Left ventricle myocardium inferior (tissue), 1 donor: ENCODE measurements around the gene LINS1. TPM values are rescaled to one million over a fixed set of nuclear protein-coding genes. Genes with fewer than 3 reads are reported as not detected.

Source experiments
- DNase-seq: peaks from one replicate; pipeline ENCODE4 v3.0.0-alpha.2; 2020
- H3K27ac ChIP-seq: fragments of 200-600 bp; replicated peaks from 2 replicates; pipeline ENCODE4 v1.8.0; 2021
- H3K27me3 ChIP-seq: fragments of 200-600 bp; 2 replicates; pipeline ENCODE4 v1.8.0; 2021; ENCODE audit warnings: low read depth
- H3K36me3 ChIP-seq: fragments of 200-600 bp; 2 replicates; pipeline ENCODE4 v1.8.0; 2021
- H3K4me1 ChIP-seq: fragments of 200-600 bp; 2 replicates; pipeline ENCODE4 v1.8.0; 2021
- H3K4me3 ChIP-seq: fragments of 200-600 bp; 2 replicates; pipeline ENCODE4 v1.8.0; 2021; ENCODE audit warnings: mild to moderate bottlenecking, moderate library complexity
- H3K9me3 ChIP-seq: fragments of 200-600 bp; replicated peaks from 2 replicates; pipeline ENCODE4 v1.8.0; 2021
- intact Hi-C: fragments of 100-400 bp; cut with micrococcal nuclease; formaldehyde crosslinking; loops from one replicate; pipeline ENCODE4 v1.11.0; 2022
- total RNA-seq: library from RNA; stranded (reverse); fragmentation: NEBNext Ultra II Directional; extraction: Animal tissue kit (Norgen Biotek cat#: 25700); gene quantifications from one replicate; pipeline ENCODE4 v1.2.1, GENCODE V29; 2021
- TF ChIP-seq, protein P1 (sequence below): fragments of 200-600 bp; IDR thresholded peaks from 2 replicates; pipeline ENCODE4 v1.8.0; 2021; ENCODE audit warnings: antibody characterized with exemption, mild to moderate bottlenecking, borderline replicate concordance
- donor health status: DM: no; HTN: yes; CAD: no; lungs with severe emphysema.

LINS1 gene
- total RNA-seq, 1 donor from 2014 or later, result 9.3 TPM

DNA sequence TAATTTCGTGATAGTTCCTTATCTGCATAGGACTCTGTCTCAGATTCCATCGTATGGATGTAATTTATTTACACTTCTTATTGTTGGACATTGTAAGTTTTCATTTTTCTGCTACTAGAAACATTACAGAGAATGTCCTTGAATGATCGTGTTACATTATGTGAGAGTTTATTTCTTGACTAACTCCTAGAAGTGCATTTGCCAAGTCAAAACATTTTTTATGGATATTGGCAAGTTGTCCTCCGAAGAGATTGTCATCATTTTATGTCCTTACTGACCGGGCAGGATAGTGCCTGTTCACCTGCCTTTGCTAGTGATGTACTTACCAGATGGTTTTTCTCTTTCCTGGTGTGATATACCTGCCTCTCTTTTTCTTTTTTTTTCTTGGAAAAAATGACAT is 13.8 kb upstream of the LINS1 start:
- Histone ChIP-seq H3K27me3 (no peaks in the 10 kb centered on the region), H3K9me3 (no peaks in the 10 kb centered on the region), H3K27ac (no peak overlapping the region), H3K4me1 (peaks cover 18% of the 10 kb centered on the region), H3K36me3 (peaks cover 43% of the 10 kb centered on the region), H3K4me3 (no peak overlapping the region)
- TF ChIP-seq, protein P1, sequence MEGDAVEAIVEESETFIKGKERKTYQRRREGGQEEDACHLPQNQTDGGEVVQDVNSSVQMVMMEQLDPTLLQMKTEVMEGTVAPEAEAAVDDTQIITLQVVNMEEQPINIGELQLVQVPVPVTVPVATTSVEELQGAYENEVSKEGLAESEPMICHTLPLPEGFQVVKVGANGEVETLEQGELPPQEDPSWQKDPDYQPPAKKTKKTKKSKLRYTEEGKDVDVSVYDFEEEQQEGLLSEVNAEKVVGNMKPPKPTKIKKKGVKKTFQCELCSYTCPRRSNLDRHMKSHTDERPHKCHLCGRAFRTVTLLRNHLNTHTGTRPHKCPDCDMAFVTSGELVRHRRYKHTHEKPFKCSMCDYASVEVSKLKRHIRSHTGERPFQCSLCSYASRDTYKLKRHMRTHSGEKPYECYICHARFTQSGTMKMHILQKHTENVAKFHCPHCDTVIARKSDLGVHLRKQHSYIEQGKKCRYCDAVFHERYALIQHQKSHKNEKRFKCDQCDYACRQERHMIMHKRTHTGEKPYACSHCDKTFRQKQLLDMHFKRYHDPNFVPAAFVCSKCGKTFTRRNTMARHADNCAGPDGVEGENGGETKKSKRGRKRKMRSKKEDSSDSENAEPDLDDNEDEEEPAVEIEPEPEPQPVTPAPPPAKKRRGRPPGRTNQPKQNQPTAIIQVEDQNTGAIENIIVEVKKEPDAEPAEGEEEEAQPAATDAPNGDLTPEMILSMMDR, result no peak
- no peak for DNase-seq
- intact Hi-C loops, result no loop called here

DNA sequence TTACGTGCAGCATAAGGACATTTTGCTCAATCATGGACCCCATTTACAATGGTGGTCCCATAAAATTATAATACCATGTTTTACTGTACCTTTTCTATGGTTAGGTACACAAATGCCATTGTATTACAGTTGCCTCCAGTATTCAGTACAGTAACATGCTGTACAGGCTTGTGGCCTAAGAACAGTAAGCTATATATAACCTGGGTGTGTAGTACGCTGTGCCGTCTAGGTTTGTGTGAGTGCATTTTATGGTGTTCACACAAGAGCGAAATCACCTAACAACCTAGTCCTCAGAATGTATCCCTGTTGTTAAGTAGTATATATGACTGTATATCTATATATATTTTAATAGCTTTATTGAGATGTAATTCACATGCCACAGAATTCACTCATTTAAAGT is 12.9 kb upstream of the LINS1 start:
- DNase-seq, result no peak
- intact Hi-C loops, result no loop called here
- H3K36me3 ChIP-seq, result peaks cover 46% of the 10 kb centered on the region
- peaks cover 18% of the 10 kb centered on the region for H3K4me1 ChIP-seq
- H3K4me3 ChIP-seq, result no peak overlapping the region
- no peaks in the 10 kb centered on the region for H3K27me3 ChIP-seq
- no peaks in the 10 kb centered on the region for H3K9me3 ChIP-seq
- H3K27ac ChIP-seq, result no peak overlapping the region
- TF ChIP-seq, protein P1, result no peak

DNA sequence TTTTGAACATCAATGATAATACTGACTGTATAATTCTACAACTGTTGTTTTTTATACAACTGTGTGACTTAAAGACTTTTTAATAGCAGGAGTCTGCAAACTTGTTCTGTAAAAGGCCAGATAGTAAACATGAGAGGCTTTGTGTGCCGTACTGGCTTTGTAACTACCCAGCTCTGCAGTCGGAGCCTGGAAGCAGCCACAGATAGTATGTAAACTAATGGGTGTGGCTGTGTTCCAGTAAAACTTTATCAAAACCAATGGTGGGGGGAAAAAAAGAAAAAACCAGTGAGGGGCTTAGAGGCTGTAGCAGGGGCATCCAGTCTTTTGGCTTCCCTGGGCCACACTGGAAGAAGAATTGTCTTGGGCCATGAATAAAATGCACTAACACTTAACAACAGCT is 12.4 kb upstream of the LINS1 start:
- Histone ChIP-seq H3K4me1 (peaks cover 18% of the 10 kb centered on the region), H3K36me3 (peaks cover 51% of the 10 kb centered on the region), H3K27ac (no peak overlapping the region), H3K9me3 (no peaks in the 10 kb centered on the region), H3K4me3 (no peak overlapping the region), H3K27me3 (no peaks in the 10 kb centered on the region)
- intact Hi-C loops, result no loop called here
- TF ChIP-seq, protein P1, result no peak
- DNase-seq, result no peak

DNA sequence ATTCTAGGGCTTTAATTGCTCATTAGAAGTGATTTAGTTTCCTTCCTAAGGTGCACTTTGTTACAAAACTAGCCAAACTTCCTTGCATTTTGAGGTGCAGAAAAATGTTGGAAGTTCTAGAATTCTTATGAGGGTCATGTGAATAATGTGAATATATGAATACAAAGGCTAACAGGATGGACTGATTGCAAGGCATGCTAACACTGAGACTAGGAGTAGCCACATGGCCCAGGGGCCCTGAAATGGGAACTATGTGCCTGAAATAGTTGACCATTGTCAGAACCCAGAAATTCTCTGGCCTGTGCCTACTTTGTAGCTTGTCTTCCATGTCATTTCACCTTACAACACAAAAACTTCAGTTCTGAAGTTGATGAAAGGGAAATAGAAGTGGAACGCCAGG is 11.2 kb upstream of the LINS1 start:
- Histone ChIP-seq H3K27ac (no peak overlapping the region), H3K4me3 (no peak overlapping the region), H3K27me3 (no peaks in the 10 kb centered on the region), H3K9me3 (no peaks in the 10 kb centered on the region), H3K36me3 (peaks cover 50% of the 10 kb centered on the region), H3K4me1 (peaks cover 18% of the 10 kb centered on the region)
- TF ChIP-seq, protein P1, result no peak
- intact Hi-C loops, result no loop called here
- DNase-seq, result no peak

DNA sequence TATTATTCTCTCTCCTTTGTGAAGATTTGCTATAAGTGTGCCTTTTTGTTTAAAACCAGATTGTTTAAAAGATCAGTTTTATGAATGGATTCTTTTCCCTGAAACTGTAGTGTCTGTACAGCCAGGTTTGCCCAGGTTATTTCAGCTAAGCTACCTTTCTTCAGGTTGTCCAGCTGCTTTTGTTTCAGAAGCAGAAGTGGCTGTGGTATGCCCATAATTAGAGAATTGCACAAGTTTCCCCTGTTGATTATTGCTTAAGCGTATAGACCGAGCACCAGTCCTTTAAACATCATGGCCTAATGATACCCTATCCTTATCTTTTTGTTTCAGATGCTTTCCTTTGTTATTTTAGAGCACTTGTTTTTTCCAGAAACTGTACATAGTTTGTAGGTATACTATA is 10.6 kb upstream of the LINS1 start:
- no peaks in the 10 kb centered on the region for H3K27me3 ChIP-seq
- no peak for DNase-seq
- peaks cover 18% of the 10 kb centered on the region for H3K4me1 ChIP-seq
- peaks cover 52% of the 10 kb centered on the region for H3K36me3 ChIP-seq
- H3K27ac ChIP-seq, result no peak overlapping the region
- H3K4me3 ChIP-seq, result no peak overlapping the region
- no peaks in the 10 kb centered on the region for H3K9me3 ChIP-seq
- TF ChIP-seq, protein P1, result no peak
- intact Hi-C loops, result no loop called here
